T follicular helper cell (primary cell): ENCODE results near the gene STX1B.
A peak's percentile ranks its signal among the peaks of the same experiment; 100 is the strongest.
"Not testable (repeated sequence)": the region's sequence is repeated elsewhere in the genome, so short reads cannot be mapped to it uniquely, and the experiment has no call there.

Experiments used
- DNase-seq: peaks from one replicate; pipeline ENCODE4 v3.0.0-alpha.2; 2020; ENCODE audit warnings: low read depth

The STX1B gene

DNA sequence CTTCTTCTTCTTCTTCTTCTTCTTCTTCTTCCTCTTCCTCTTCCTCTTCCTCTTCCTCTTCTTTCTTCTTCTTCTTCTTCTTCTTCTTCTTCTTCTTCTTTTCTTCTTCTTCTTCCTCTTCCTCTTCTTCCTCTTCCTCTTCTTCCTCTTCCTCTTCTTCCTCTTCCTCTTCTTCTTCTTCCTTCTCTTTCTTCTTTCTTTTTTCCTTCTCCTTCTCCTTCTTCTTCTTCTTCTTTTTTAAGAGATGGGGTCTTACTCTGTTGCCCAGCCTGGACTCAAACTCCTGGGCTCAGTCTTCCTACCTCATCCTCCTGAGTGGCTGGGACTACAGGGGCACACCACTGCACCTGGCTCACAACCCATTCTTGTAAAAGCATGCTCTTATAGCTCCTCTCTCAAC, 2.9 kb upstream of the STX1B start:
- DNase-seq = not testable (repeated sequence)

DNA sequence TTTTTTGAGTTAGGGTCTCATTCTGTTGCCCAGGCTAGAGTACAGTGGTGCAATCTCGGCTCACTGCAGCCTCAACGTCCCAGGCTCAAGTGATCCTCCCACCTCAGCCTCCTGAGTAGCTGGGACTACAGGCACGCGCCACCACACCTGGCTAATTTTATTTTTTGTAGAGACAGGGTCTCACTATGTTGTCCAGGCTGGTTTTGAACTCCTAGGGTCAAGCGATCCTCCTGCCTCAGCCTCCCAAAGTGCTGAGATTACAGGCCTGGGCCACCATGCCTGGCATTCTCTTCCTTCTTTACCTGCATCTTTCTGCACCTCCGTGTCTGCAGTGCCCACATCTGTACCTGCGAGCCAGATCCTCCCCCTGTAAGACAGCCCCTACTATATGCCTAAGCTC, 1.4 kb upstream of the STX1B start:
- DNase-seq = not testable (repeated sequence)

GRCh38 chr16:31009894-31010584, 399 bp downstream of the STX1B start:
- DNase-seq = no peak

DNA sequence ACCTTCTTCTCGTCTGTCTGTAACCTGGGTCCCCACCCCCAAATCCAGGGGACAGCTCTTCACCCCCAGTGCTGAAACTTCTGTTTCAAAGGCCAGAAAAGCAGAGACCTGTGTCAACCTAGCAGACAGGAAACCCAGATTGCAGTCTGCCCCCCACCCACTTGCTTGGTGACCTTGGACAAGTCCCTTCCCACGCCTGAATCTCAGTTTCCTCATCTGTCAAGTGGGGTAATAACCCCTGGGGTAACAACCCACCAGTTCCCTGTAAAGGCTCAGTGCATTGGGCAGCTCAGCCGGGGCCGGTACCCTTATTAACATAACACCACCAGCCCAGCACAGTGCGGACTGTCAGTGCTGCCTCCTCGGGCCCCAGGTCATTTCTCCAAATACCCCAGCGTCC, 1.3 kb downstream of the STX1B start:
- no peak for DNase-seq

DNA sequence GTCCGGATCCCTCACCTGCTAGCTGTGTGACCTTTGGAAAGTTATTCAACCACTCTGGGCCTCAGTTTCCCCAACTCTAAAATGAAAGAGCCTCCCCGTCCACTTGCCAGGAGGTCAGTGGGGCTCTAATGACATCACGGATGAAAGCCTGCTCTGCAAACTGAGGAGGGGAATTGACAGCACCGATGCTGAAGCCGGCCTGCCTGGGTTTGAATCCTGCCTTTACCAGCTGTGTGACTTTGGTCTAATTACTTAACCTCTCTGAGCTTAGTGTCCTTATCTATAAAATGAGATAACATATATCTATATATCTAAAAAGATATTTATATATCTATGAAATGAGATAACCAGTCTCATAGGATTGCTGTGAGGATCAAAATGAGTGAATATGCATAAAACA, 1.9 kb downstream of the STX1B start:
- no peak for DNase-seq

GRCh38 chr16:31008149-31008548, 2.3 kb downstream of the STX1B start:
- no peak for DNase-seq

DNA sequence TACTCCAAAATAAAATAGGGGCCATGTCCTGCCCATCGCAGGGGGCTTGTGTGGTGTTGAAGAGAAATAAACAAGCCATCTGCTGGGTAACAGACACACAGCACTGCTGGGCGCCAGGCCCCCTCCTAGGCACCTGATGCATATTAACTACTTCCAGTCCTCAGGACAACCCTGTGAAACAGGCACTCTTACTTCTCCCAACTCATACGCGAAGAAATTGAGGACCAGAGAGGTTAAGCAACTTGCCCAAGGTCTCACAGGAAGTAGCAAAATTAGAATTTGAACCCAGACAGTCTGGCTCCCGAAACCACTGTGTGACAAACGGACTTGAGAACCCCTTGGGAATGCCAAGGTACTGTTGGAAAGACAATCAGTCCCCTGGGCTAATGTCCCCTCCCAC, 2.8 kb downstream of the STX1B start:
- no peak for DNase-seq

DNA sequence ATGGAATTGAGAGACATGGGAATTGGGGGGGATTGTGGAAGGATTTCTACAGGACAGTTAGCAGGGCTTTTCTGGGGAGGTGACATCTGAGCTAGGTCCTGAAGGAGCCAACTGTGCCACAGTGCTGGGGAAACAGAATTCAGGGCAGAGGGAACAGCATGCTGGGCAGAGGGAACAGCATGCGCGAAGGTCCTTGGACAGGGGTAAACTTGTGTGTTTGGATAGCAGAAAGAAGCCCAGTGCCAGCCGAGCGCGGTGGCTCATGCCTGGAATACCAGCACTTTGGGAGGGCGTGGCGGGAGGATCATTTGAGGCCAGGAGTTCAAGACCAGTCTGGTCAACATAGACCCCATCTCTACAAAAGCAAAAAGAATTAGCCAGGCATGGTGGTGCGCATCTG, 3.8 kb downstream of the STX1B start:
- no peak for DNase-seq

- DNase-seq = no peak
These were observed 4.4 kb downstream of the STX1B start for GRCh38 chr16:31006086-31006385.

- DNase-seq = no peak
These were observed 4.9 kb downstream of the STX1B start for GRCh38 chr16:31005350-31006085.

DNA sequence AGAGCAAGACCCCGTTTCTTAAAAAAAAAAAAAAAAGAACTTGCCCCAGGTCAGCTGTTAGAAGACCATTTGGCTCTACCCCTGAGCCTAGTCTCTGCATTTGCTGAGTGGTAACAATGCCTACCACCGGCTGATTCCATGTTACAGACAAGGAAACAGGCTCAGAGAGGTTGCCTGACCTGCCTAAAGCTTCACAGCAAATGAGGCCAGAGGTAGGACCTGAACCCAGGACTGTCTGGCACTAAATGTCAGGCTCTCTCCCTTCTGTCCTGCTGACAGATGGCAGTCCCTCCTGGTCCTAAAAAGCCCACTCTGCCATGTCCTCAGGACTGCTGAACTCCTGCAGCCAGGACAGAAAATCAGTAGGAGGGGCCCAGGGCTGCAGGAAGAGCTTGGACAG, 5.8 kb downstream of the STX1B start:
- DNase-seq = no peak

GRCh38 chr16:31003744-31004143, 6.7 kb downstream of the STX1B start:
- DNase-seq = no peak

DNA sequence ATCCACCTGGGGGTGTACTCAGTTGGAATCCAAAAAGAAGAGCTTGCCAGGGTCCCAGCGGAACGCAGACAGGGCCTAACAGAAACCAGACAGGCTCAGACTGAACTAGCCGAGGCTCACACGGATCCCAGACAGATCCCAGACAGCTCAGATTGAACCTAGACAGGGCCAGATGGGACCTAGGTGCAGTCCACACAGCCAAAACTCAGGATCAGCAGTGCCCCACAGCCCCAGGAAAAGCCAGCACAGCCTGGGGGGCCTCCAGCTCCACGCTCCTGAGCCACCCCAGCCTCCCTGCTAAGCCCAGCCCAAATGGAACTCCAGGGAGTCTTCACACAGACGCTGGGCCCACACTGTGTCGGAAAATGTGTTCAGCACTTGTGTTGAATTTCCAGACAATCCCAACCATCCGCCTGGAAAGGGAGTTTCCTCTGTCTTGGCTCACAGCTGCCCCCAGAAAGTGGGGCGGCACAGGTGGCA, 7.5 kb downstream of the STX1B start:
- DNase-seq = no peak

- DNase-seq = no peak
These were observed 8.2 kb downstream of the STX1B start for GRCh38 chr16:31002250-31002700.

DNA sequence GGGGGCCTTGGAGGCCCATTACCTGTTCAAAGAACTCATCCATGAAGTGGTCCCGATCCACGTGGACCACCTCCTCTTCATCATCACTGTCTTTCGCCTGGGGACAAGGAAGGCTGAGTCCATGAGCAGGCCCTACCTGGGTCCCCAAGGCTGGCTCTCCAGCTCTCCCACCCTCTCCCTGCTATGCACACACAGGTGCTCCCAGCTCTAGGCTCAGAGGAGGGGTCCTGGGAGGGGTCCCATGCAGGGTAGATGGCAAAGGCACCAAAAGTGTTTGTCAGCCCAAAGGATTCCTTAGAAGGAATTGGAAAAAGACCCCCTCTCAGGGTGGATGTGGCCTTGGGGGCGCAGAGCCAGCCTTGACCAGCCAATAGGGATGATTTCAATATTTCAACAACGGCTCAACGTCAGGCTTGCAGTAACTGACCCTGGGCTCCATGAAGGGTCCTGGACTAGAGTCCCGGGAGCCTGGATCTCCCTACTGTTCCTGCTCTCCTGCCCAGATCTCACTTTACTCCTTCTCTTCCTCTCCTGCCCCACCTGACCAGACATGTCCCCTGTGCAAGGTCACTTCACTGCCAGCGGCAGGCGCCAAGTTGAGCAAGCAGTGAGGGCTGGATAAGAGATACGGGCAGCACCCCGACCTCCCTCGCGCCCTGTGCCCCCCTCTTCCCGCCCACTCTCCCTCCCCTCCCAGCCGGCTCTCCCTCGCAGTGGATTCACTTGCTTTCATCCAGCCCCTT, 8.8 kb downstream of the STX1B start:
- DNase-seq = no peak

DNA sequence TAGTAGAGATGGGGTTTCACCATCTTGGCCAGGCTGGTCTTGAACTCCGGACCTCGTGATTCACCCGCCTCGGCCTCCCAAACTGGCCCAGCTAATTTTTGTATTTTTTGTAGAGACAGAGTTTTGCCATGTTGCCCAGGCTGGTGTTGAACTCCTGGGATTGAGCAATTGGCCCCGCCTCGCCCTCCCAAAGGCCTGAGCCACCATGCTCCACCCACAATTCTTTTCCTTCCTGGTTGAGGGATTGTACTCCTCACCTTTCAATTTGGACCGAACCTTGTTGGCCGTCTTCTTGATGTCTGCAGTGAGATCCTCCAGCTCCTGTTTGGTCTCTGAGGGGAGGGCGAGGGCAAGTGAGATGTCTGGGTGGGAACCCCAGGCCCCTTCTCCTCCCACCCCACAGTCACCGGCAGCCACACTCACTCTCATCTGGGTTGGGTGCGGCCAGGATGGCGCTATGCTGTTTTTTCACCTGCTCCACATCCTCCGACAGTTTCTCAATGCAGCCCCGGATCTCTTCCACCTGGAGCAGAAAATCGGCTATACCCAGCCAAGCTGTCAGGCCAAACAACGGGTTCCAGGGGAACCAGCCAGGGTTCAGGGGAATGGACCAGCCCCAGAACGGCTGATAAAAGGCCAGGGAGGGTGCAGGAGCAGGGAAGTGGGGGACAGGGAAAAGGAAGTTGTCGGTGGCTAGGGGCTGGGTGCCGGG, 9.6 kb downstream of the STX1B start:
- no peak for DNase-seq

GRCh38 chr16:30998852-30999761, 11.3 kb downstream of the STX1B start:
- no peak for DNase-seq

DNA sequence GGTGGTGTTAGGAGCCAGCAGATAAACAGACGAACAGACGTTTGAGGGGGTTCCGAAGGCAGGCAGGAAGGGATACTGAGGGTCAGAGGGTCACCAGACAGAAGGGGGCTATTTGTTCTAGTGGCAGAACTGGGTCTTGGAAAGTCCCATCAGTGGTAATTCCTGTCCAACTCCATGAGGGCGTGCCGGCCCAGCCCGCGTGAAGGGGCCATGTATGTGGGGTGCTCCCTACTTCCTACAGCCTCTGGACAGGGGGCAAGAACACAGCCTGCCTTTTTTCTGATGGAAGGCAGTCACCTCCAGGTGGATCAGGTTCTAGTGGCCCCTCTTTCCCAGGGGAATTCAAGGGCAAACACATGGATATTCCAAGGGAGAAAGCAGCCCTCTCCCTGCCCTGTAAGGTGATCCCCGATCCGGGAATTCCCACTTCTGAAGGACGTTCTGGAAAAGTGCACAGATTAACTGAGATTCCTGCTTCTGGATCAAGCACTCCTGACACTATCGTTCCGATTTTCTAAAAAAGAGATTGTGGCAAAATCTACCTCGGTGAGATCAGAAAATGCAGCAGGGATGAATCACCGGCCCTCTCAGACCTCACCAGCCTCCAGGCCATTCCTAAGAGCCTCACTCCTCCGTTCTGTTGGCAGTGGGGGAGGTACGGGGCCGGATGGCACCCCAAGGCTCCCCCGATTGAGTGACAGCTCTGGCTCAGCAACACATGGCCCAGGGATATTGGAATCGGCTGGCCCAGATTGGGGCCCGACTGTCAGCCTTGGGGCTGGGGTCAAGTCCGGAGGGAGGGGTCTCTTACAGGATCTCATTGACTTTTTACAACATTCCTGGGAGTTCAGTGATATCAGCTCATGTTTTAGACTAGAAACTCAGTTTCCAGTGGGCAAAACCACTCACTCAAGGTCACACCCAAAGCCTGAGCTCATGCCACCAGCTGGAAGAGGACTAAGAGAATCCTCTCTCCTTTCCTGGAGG, 12.4 kb downstream of the STX1B start:
- DNase-seq = no peak

DNA sequence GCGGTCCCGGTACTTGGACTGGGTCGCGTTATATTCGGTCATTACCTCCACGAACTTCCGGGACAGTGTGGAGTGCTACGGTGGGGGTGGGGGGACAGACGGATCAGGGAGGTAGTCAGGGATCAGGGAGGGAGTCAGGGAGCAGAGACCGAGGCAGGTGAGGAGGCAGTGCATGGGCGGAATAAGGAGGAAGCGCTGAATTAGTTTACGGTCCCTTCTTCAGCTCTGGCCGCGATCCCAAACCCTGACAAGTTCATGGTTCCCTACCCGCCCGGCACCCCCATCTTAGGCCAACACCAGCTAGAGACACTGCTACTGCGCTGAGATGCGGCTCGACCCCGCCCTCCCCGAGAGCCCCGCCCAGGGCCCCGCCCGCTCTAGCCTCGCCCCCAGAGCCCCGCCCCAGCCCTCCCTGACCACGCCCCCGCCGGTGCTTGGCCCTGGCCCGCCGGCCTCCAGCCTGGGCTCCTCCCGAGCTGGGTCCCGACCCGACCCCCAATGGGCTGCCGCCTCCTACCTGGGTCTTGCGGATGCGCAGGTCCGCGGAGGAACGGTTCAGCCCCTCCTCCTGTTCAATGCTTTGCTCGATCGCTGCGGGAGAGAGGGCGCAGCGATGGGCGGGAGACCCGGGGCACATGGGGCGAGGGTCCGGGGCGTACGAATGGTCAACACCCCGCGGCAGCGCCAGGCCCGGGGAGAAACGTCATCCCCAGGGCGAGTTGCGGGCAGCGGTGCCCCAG, 13.3 kb downstream of the STX1B start:
- peak; percentile 76 for DNase-seq
